ENCODE data around the gene ANKRD44. TPM values are rescaled to one million over a fixed set of nuclear protein-coding genes. Genes with fewer than 3 reads are reported as not detected.

The ANKRD44 gene
- total and polyA plus RNA-seq, 2 of the 8 experiments (the other 6 are each of a cell fraction or from before 2014, with no cell fraction given): 1.2 to 1.3 TPM

DNA sequence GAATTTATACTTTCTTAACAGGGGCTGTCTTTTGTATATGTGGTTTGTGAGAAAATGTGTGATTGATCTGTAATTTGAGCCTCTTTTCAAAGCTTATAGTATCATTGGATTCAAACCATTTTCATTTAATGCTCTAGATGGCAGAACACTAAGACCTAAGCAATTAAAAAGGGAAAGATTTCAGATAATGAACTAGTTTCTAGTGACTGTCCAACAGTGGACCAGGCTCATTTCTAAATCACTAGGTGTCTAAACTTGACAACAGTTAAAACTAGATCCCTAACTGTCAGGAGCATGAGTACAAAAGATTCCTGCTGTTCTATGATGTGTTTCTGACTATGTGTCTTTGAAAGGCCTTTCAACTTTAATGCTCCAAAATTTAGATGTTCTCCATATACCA, 54.6 kb downstream of the ANKRD44 start:
- H3K79me1 ChIP-seq (ENCODE audit: low read depth, low read length): no peaks in the 10 kb centered on the region
- no peak overlapping the region for H2BK120ac ChIP-seq (replicated peaks; ENCODE audit: low read depth, low read length)
- no peaks in the 10 kb centered on the region for H3K79me2 ChIP-seq (ENCODE audit: control insufficient read depth in 1 of 2, insufficient read depth in 2 of 2, low read length in 2 of 2)
- no peaks in the 10 kb centered on the region for H3K36me3 ChIP-seq (ENCODE audit: control insufficient read depth in 2 of 4, insufficient read depth in 4 of 4, low read length in 3 of 4)
- H2AFZ ChIP-seq (ENCODE audit: low read length): no peak overlapping the region
- H3K9ac ChIP-seq (replicated peaks in 1 of 4; ENCODE audit: extremely low read depth in 1 of 4, low read depth in 3 of 4, low read length in 3 of 4): no peak overlapping the region
- no peak for FAIRE-seq
- no peak overlapping the region for H2AK5ac ChIP-seq (ENCODE audit: low read depth, low read length)
- ChIA-PET CTCF (ENCODE audit: partially characterized antibody) (interaction anchor here (1.1 kb wide), 1 partner anchor 102 kb away, joined by 4 read pairs; no protein-coding TSS in a partner anchor), POLR2A (ENCODE audit: partially characterized antibody) (no interaction called here)
- H2BK20ac ChIP-seq (ENCODE audit: low read length): no peak overlapping the region
- H3K9me3 ChIP-seq (ENCODE audit: insufficient read depth in 2 of 2, low read depth in 1 of 2, low read length in 1 of 2): no peaks in the 10 kb centered on the region
- H4K20me1 ChIP-seq (replicated peaks in 1 of 2; ENCODE audit: control insufficient read depth in 1 of 2, insufficient read depth in 2 of 2, low read length in 2 of 2): no peaks in the 10 kb centered on the region
- no peak overlapping the region for H2BK15ac ChIP-seq (ENCODE audit: low read length)
- no peak overlapping the region for H4K5ac ChIP-seq (ENCODE audit: insufficient read length, low read depth, low read length)
- DNase-seq (ENCODE audit: low read depth in 1 of 2, low spot score in 2 of 2): no peak
- no peak overlapping the region for H4K8ac ChIP-seq (ENCODE audit: extremely low read depth, insufficient read depth, low read length)
- H3K56ac ChIP-seq (replicated peaks; ENCODE audit: insufficient read length, low read depth, low read length): no peak overlapping the region
- H4K91ac ChIP-seq (replicated peaks; ENCODE audit: insufficient read length, low read length): no peak overlapping the region
- no peak overlapping the region for H3K27ac ChIP-seq (ENCODE audit: low read depth, low read length)
- H3K4me3 ChIP-seq (ENCODE audit: extremely low read depth in 1 of 4, insufficient read depth in 2 of 4, low read depth in 3 of 4, low read length in 4 of 4): no peak overlapping the region
- H2BK12ac ChIP-seq (ENCODE audit: low read depth, low read length): no peak overlapping the region
- no peaks in the 10 kb centered on the region for H3K23me2 ChIP-seq (ENCODE audit: low read depth, low read length)
- no peaks in the 10 kb centered on the region; a peak in 1 of 7 replicates for H3K27me3 ChIP-seq (replicated peaks in 1 of 4; ENCODE audit: control insufficient read depth in 3 of 4, extremely low read depth in 1 of 4, insufficient read depth in 3 of 4, low read length in 3 of 4)
- no peak overlapping the region for H3K18ac ChIP-seq (ENCODE audit: extremely low read depth, low read length)
- no peak overlapping the region for H3K14ac ChIP-seq (ENCODE audit: insufficient read length)
- H2BK5ac ChIP-seq (ENCODE audit: low read depth, low read length): no peak overlapping the region
- H3K4me2 ChIP-seq (ENCODE audit: insufficient read depth in 1 of 2, low read depth in 2 of 2, low read length in 2 of 2): no peak overlapping the region
- no peak overlapping the region for H3K4ac ChIP-seq (replicated peaks; ENCODE audit: insufficient read length, low read depth, low read length)
- H3K23ac ChIP-seq (ENCODE audit: insufficient read length): no peak overlapping the region
- no peaks in the 10 kb centered on the region for H3K4me1 ChIP-seq (replicated peaks in 1 of 4; ENCODE audit: control insufficient read depth in 3 of 4, insufficient read depth in 4 of 4, low read length in 3 of 4)
- TF ChIP-seq, protein P1, sequence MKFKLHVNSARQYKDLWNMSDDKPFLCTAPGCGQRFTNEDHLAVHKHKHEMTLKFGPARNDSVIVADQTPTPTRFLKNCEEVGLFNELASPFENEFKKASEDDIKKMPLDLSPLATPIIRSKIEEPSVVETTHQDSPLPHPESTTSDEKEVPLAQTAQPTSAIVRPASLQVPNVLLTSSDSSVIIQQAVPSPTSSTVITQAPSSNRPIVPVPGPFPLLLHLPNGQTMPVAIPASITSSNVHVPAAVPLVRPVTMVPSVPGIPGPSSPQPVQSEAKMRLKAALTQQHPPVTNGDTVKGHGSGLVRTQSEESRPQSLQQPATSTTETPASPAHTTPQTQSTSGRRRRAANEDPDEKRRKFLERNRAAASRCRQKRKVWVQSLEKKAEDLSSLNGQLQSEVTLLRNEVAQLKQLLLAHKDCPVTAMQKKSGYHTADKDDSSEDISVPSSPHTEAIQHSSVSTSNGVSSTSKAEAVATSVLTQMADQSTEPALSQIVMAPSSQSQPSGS (IDR thresholded peaks at IDR 0.05; ENCODE audit: low read length): no peak
- TF ChIP-seq RAD21 (IDR thresholded peaks at IDR 0.05 in 1 of 2, conservative IDR thresholded peaks at IDR 0.05 in 1 of 2; ENCODE audit: low read depth in 2 of 2, low read length in 2 of 2): no peak
- TF ChIP-seq CEBPB (IDR thresholded peaks at IDR 0.05; ENCODE audit: low read depth, low read length): no peak
- TF ChIP-seq, protein P2, sequence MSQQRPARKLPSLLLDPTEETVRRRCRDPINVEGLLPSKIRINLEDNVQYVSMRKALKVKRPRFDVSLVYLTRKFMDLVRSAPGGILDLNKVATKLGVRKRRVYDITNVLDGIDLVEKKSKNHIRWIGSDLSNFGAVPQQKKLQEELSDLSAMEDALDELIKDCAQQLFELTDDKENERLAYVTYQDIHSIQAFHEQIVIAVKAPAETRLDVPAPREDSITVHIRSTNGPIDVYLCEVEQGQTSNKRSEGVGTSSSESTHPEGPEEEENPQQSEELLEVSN (IDR thresholded peaks at IDR 0.05): no peak
- no peak for TF ChIP-seq CHD1 (IDR thresholded peaks at IDR 0.05; ENCODE audit: low read depth, low read length)
- no peak for TF ChIP-seq SP1 (IDR thresholded peaks at IDR 0.05; ENCODE audit: low read depth, low read length)
- TF ChIP-seq CBX5 (IDR thresholded peaks at IDR 0.05; ENCODE audit: low read depth, low read length): no peak
- TF ChIP-seq EZH2 (IDR thresholded peaks at IDR 0.05; ENCODE audit: low read depth, low read length, severe bottlenecking): no peak
- no peak for TF ChIP-seq TBP (IDR thresholded peaks at IDR 0.05; ENCODE audit: low read depth, low read length)
- TF ChIP-seq, protein P3, sequence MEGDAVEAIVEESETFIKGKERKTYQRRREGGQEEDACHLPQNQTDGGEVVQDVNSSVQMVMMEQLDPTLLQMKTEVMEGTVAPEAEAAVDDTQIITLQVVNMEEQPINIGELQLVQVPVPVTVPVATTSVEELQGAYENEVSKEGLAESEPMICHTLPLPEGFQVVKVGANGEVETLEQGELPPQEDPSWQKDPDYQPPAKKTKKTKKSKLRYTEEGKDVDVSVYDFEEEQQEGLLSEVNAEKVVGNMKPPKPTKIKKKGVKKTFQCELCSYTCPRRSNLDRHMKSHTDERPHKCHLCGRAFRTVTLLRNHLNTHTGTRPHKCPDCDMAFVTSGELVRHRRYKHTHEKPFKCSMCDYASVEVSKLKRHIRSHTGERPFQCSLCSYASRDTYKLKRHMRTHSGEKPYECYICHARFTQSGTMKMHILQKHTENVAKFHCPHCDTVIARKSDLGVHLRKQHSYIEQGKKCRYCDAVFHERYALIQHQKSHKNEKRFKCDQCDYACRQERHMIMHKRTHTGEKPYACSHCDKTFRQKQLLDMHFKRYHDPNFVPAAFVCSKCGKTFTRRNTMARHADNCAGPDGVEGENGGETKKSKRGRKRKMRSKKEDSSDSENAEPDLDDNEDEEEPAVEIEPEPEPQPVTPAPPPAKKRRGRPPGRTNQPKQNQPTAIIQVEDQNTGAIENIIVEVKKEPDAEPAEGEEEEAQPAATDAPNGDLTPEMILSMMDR (IDR thresholded peaks at IDR 0.05; ENCODE audit: control extremely low read depth in 1 of 3, insufficient read depth in 1 of 3, low read depth in 1 of 3, low read length in 3 of 3): no peak

Measured in H1 (cell line).